H9 (cell line): ENCODE measurements around the gene PROCR. TPM values are rescaled to one million over a fixed set of nuclear protein-coding genes. Genes with fewer than 3 reads are reported as not detected.

ENCODE experiments used
- DNase-seq: peaks from one replicate; pipeline ENCODE4 v3.0.0-alpha.2; 2017
- H2AFZ ChIP-seq: one replicate; pipeline ENCODE4 v1.6.1; 2013; ENCODE audit warnings: mild to moderate bottlenecking, low read length, control low read depth, moderate library complexity
- H2AK5ac ChIP-seq: 2 replicates; pipeline ENCODE4 v1.6.1; 2013; ENCODE audit warnings: low read length, control low read depth, mixed read lengths; ENCODE audit not compliant: insufficient read length
- H2BK120ac ChIP-seq: one replicate; pipeline ENCODE4 v1.6.1; 2013; ENCODE audit warnings: low read depth, mild to moderate bottlenecking, low read length, control low read depth, inconsistent platforms; ENCODE audit not compliant: poor library complexity, severe bottlenecking
- H2BK12ac ChIP-seq: 2 replicates; pipeline ENCODE4 v1.6.1; 2013; ENCODE audit warnings: low read length, control low read depth, mixed read lengths, low read depth; ENCODE audit not compliant: insufficient read length
- H2BK15ac ChIP-seq: 2 replicates; pipeline ENCODE4 v1.6.1; 2013; ENCODE audit warnings: low read depth, low read length, control low read depth
- H2BK20ac ChIP-seq: one replicate; pipeline ENCODE4 v1.6.1; 2013; ENCODE audit warnings: low read depth, mild to moderate bottlenecking, low read length, control low read depth, inconsistent platforms; ENCODE audit not compliant: poor library complexity, severe bottlenecking
- H2BK5ac ChIP-seq: 2 replicates; pipeline ENCODE4 v1.6.1; 2013; ENCODE audit warnings: low read length, control low read depth, mixed read lengths; ENCODE audit not compliant: insufficient read length
- H3K14ac ChIP-seq: 2 replicates; pipeline ENCODE4 v1.6.1; 2013; ENCODE audit warnings: low read length, control low read depth; ENCODE audit not compliant: insufficient read depth
- H3K18ac ChIP-seq: 2 replicates; pipeline ENCODE4 v1.6.1; 2013; ENCODE audit warnings: low read depth, mild to moderate bottlenecking, mixed read lengths, low read length, control low read depth; ENCODE audit not compliant: insufficient read length
- H3K23ac ChIP-seq: 2 replicates; pipeline ENCODE4 v1.6.1; 2013; ENCODE audit warnings: low read length, control low read depth, mixed read lengths, low read depth; ENCODE audit not compliant: insufficient read length
- H3K23me2 ChIP-seq: 2 replicates; pipeline ENCODE4 v1.6.1; 2013; ENCODE audit warnings: low read depth, mild to moderate bottlenecking, mixed read lengths, low read length, control low read depth; ENCODE audit not compliant: insufficient read length, poor library complexity, severe bottlenecking
- H3K27ac ChIP-seq: 2 replicates; pipeline ENCODE4 v1.5.1; 2013; ENCODE audit warnings: low read length, control low read depth, mixed read lengths, low read depth; ENCODE audit not compliant: insufficient read length
- H3K27me3 ChIP-seq: 2 replicates; pipeline ENCODE4 v1.6.1; 2013; ENCODE audit warnings: low read length, control low read depth, inconsistent platforms; ENCODE audit not compliant: insufficient read depth
- H3K4ac ChIP-seq: 2 replicates; pipeline ENCODE4 v1.6.1; 2013; ENCODE audit warnings: low read depth, mild to moderate bottlenecking, control low read depth, inconsistent platforms, low read length, moderate library complexity
- H3K4me1 ChIP-seq: 2 replicates; pipeline ENCODE4 v1.6.1; 2013; ENCODE audit warnings: low read length, control low read depth, inconsistent platforms; ENCODE audit not compliant: insufficient read depth
- H3K4me2 ChIP-seq: 2 replicates; pipeline ENCODE4 v1.6.1; 2013; ENCODE audit warnings: low read length, control low read depth, mixed read lengths; ENCODE audit not compliant: insufficient read length, insufficient read depth
- H3K56ac ChIP-seq: 2 replicates; pipeline ENCODE4 v1.6.1; 2013; ENCODE audit warnings: low read depth, mild to moderate bottlenecking, mixed read lengths, low read length, control low read depth; ENCODE audit not compliant: insufficient read length
- H3K79me1 ChIP-seq: 2 replicates; pipeline ENCODE4 v1.6.1; 2013; ENCODE audit warnings: low read depth, mild to moderate bottlenecking, moderate library complexity, low read length, control low read depth, inconsistent platforms; ENCODE audit not compliant: insufficient read depth, poor library complexity, severe bottlenecking
- H3K79me2 ChIP-seq: 2 replicates; pipeline ENCODE4 v1.6.1; 2013; ENCODE audit warnings: low read length, control low read depth, inconsistent platforms; ENCODE audit not compliant: insufficient read depth
- H3K9ac ChIP-seq: 2 replicates; pipeline ENCODE4 v1.6.1; 2013; ENCODE audit warnings: low read length, control low read depth, mixed read lengths; ENCODE audit not compliant: insufficient read length; ENCODE audit errors: extremely low read depth
- H3K9me3 ChIP-seq: one replicate; pipeline ENCODE4 v1.6.1; 2013; ENCODE audit warnings: low read depth, low read length, inconsistent platforms; ENCODE audit not compliant: control insufficient read depth
- H3T11ph ChIP-seq: one replicate; pipeline ENCODE4 v1.6.1; 2013; ENCODE audit warnings: mild to moderate bottlenecking, low read length, control low read depth, inconsistent platforms
- H4K20me1 ChIP-seq: one replicate; pipeline ENCODE4 v1.6.1; 2013; ENCODE audit not compliant: control insufficient read depth, insufficient read length, insufficient read depth
- H4K5ac ChIP-seq: 2 replicates; pipeline ENCODE4 v1.6.1; 2013; ENCODE audit warnings: low read depth, mild to moderate bottlenecking, mixed read lengths, low read length, control low read depth; ENCODE audit not compliant: insufficient read length
- H4K8ac ChIP-seq: replicated peaks from 2 replicates; pipeline ENCODE4 v1.6.1; 2013; ENCODE audit warnings: low read length, control low read depth, mixed read lengths, low read depth; ENCODE audit not compliant: insufficient read length
- H4K91ac ChIP-seq: 2 replicates; pipeline ENCODE4 v1.6.1; 2013; ENCODE audit warnings: low read depth, mild to moderate bottlenecking, moderate library complexity, mixed read lengths, low read length, control low read depth; ENCODE audit not compliant: insufficient read length
- H3K27ac Mint-ChIP-seq, 3 experiments: 2 replicates in 2 of 3; 3 replicates in 1 of 3; pipeline ENCODE4 v1.8.0; 2020 to 2021; ENCODE audit warnings: mixed read lengths in 3 of 3, mild to moderate bottlenecking in 1 of 3, moderate library complexity in 1 of 3
- H3K27me3 Mint-ChIP-seq: 2 replicates; pipeline ENCODE4 v1.8.0; 2021; ENCODE audit warnings: low read depth, mild to moderate bottlenecking, moderate library complexity, mixed read lengths
- H3K36me3 Mint-ChIP-seq, 3 experiments: 2 replicates in 2 of 3; 3 replicates in 1 of 3; pipeline ENCODE4 v1.8.0; 2020 to 2021; ENCODE audit warnings: low read depth in 3 of 3, mixed read lengths in 3 of 3; ENCODE audit not compliant: insufficient read depth in 1 of 3
- H3K4me1 Mint-ChIP-seq, 2 experiments: 2 replicates each; pipeline ENCODE4 v1.8.0; 2020; ENCODE audit warnings: mixed read lengths in 2 of 2
- H3K4me3 Mint-ChIP-seq, 2 experiments: 2 replicates in 1 of 2; 3 replicates in 1 of 2; pipeline ENCODE4 v1.8.0; 2020 to 2021; ENCODE audit warnings: mild to moderate bottlenecking in 2 of 2, mixed read lengths in 2 of 2, moderate library complexity in 1 of 2
- H3K9me3 Mint-ChIP-seq, 2 experiments: 2 replicates in 1 of 2; 3 replicates in 1 of 2; pipeline ENCODE4 v1.8.0; 2020; ENCODE audit warnings: mild to moderate bottlenecking in 2 of 2, mixed read lengths in 2 of 2, moderate library complexity in 1 of 2
- CTCF ChIP-seq: fragments of 200-600 bp; sonication (generic); conservative IDR thresholded peaks from 3 replicates; pipeline ENCODE4 v1.8.0; 2021; ENCODE audit warnings: antibody characterized with exemption, mild to moderate bottlenecking
- WGBS: extraction: QIAGEN DNeasy Blood & Tissue Kit; methylation state at CpG from one replicate; pipeline ENCODE4 v1.1.7; 2013; ENCODE audit warnings: missing lambda C conversion rate, low lambda C conversion rate, mixed read lengths; ENCODE audit not compliant: insufficient read length; ENCODE audit errors: extremely low coverage; 5-methylcytosine and 5-hydroxymethylcytosine counted together
- total RNA-seq: library from RNA; stranded (reverse); gene quantifications from 2 replicates; pipeline ENCODE4 v1.2.1, GENCODE V29; 2021

PROCR gene
- total RNA-seq, 1 experiment from 2014 or later = 6.4 TPM

GRCh38 chr20:35166242-35166830 lies 5.5 kb upstream of the PROCR start:
- no CpG with 5 or more reads among the region's 5 CpGs for WGBS
- DNase-seq = no peak
- Histone ChIP-seq H2AK5ac (no peak overlapping the region), H3K56ac (no peak overlapping the region), H3T11ph (no peak overlapping the region), H2BK15ac (no peak overlapping the region), H4K20me1 (no peaks in the 10 kb centered on the region), H3K9ac (no peak overlapping the region), H3K18ac (no peak overlapping the region), H3K79me1 (no peaks in the 10 kb centered on the region), H4K8ac (no peak overlapping the region), H2BK5ac (no peak overlapping the region), H3K4me1 (peaks cover 2% of the 10 kb centered on the region; the same call in 1 of the 2 replicates), H2BK120ac (no peak overlapping the region), H3K23ac (no peak overlapping the region), H2AFZ (no peak overlapping the region), H3K4me2 (no peak overlapping the region), H3K27ac (no peak overlapping the region), H3K4ac (no peak overlapping the region), H3K14ac (no peak overlapping the region; the same call in 1 of the 2 replicates), H3K9me3 (no peaks in the 10 kb centered on the region), H2BK12ac (no peak overlapping the region), H4K5ac (no peak overlapping the region), H4K91ac (no peak overlapping the region), H2BK20ac (no peak overlapping the region), H3K79me2 (no peaks in the 10 kb centered on the region), H3K27me3 (no peaks in the 10 kb centered on the region), H3K23me2 (no peaks in the 10 kb centered on the region)
- Mint-ChIP-seq H3K9me3 (peaks cover 2% of the 10 kb centered on the region in 2 experiments; a peak in 2 of 5 replicates), H3K27me3 (peaks cover 5% of the 10 kb centered on the region), H3K27ac (peak overlapping the region in 2 of 3 experiments; percentile 22 to 84; a peak in 2 of 7 replicates), H3K36me3 (no peaks in the 10 kb centered on the region; a peak in 1 of 7 replicates), H3K4me1 (peaks cover 13 to 26% of the 10 kb centered on the region in 2 experiments), H3K4me3 (no peak overlapping the region; a peak in 1 of 5 replicates)
- TF ChIP-seq CTCF = no peak
